ENCODE measurements around the gene GDPGP1.

DNA sequence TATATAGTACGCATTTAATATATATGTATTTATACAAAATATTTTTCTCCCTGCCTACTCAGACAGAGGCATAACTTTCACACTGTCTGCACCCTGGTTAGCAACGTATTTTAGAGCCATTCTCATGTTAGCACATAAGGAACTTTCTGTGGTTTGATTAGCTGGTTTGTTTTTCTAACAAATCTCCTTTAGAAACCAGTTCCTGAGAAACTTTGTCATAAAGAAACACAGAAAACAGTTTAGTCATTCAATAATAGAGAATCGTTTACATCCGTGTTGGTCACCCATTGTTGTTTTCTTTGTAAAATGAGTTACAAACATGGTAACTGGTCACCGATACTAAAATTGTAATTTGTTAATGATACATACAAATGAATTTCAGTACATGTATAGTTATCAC lies 25.5 kb downstream of the GDPGP1 start:
- TF ChIP-seq, protein P1, sequence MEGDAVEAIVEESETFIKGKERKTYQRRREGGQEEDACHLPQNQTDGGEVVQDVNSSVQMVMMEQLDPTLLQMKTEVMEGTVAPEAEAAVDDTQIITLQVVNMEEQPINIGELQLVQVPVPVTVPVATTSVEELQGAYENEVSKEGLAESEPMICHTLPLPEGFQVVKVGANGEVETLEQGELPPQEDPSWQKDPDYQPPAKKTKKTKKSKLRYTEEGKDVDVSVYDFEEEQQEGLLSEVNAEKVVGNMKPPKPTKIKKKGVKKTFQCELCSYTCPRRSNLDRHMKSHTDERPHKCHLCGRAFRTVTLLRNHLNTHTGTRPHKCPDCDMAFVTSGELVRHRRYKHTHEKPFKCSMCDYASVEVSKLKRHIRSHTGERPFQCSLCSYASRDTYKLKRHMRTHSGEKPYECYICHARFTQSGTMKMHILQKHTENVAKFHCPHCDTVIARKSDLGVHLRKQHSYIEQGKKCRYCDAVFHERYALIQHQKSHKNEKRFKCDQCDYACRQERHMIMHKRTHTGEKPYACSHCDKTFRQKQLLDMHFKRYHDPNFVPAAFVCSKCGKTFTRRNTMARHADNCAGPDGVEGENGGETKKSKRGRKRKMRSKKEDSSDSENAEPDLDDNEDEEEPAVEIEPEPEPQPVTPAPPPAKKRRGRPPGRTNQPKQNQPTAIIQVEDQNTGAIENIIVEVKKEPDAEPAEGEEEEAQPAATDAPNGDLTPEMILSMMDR (IDR thresholded peaks at IDR 0.05; ENCODE audit: insufficient read depth, low read length) = no peak
- TF ChIP-seq POLR2AphosphoS5 (IDR thresholded peaks at IDR 0.05; ENCODE audit: low read depth) (no peak), GABPA (IDR thresholded peaks at IDR 0.05; ENCODE audit: low read depth) (no peak), SPI1 (IDR thresholded peaks at IDR 0.05; ENCODE audit: borderline replicate concordance, low read depth) (no peak)
- TF ChIP-seq, protein P2, sequence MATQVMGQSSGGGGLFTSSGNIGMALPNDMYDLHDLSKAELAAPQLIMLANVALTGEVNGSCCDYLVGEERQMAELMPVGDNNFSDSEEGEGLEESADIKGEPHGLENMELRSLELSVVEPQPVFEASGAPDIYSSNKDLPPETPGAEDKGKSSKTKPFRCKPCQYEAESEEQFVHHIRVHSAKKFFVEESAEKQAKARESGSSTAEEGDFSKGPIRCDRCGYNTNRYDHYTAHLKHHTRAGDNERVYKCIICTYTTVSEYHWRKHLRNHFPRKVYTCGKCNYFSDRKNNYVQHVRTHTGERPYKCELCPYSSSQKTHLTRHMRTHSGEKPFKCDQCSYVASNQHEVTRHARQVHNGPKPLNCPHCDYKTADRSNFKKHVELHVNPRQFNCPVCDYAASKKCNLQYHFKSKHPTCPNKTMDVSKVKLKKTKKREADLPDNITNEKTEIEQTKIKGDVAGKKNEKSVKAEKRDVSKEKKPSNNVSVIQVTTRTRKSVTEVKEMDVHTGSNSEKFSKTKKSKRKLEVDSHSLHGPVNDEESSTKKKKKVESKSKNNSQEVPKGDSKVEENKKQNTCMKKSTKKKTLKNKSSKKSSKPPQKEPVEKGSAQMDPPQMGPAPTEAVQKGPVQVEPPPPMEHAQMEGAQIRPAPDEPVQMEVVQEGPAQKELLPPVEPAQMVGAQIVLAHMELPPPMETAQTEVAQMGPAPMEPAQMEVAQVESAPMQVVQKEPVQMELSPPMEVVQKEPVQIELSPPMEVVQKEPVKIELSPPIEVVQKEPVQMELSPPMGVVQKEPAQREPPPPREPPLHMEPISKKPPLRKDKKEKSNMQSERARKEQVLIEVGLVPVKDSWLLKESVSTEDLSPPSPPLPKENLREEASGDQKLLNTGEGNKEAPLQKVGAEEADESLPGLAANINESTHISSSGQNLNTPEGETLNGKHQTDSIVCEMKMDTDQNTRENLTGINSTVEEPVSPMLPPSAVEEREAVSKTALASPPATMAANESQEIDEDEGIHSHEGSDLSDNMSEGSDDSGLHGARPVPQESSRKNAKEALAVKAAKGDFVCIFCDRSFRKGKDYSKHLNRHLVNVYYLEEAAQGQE (IDR thresholded peaks at IDR 0.05; ENCODE audit: insufficient replicate concordance, low read depth) = no peak

Measured in HL-60 (cell line).